ENCODE data around the gene OR6K2.

DNA sequence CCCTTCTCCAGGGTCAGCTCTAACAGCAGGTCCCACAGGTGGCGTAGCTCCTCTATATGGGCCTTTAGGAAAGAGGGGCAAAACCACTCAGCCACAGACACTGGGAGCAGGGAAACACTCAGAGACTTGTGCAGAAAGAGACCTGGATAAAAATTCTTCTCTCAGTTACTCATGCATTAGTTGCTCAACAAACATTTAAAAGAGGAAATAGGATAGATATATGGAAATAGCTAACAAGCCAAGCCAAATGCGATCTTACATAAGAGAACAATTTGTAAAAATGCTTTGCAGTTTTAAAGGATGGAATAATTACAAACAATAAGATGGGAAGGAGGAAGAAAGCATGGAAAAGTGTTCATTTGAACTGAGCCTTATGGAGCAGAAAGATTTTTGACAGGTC lies 18.8 kb downstream of the OR6K2 start:
- TF ChIP-seq IRF4 (IDR thresholded peaks at IDR 0.05; ENCODE audit: low read depth, low read length), result no peak
- TF ChIP-seq, protein P1, sequence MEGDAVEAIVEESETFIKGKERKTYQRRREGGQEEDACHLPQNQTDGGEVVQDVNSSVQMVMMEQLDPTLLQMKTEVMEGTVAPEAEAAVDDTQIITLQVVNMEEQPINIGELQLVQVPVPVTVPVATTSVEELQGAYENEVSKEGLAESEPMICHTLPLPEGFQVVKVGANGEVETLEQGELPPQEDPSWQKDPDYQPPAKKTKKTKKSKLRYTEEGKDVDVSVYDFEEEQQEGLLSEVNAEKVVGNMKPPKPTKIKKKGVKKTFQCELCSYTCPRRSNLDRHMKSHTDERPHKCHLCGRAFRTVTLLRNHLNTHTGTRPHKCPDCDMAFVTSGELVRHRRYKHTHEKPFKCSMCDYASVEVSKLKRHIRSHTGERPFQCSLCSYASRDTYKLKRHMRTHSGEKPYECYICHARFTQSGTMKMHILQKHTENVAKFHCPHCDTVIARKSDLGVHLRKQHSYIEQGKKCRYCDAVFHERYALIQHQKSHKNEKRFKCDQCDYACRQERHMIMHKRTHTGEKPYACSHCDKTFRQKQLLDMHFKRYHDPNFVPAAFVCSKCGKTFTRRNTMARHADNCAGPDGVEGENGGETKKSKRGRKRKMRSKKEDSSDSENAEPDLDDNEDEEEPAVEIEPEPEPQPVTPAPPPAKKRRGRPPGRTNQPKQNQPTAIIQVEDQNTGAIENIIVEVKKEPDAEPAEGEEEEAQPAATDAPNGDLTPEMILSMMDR (IDR thresholded peaks at IDR 0.05 in 2 of 3, conservative IDR thresholded peaks at IDR 0.05 in 1 of 3; ENCODE audit: control insufficient read depth in 2 of 3, extremely low read depth in 1 of 3, insufficient read depth in 1 of 3, low read depth in 3 of 3, low read length in 3 of 3), result no peak
- no peak for TF ChIP-seq ZBED1 (IDR thresholded peaks at IDR 0.05; ENCODE audit: borderline replicate concordance)
- no peak for TF ChIP-seq TAF1 (IDR thresholded peaks at IDR 0.05; ENCODE audit: borderline replicate concordance, low read depth, low read length)
- TF ChIP-seq, protein P2, sequence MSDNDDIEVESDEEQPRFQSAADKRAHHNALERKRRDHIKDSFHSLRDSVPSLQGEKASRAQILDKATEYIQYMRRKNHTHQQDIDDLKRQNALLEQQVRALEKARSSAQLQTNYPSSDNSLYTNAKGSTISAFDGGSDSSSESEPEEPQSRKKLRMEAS (IDR thresholded peaks at IDR 0.05; ENCODE audit: low read depth, low read length), result no peak
- TF ChIP-seq POLR2A (IDR thresholded peaks at IDR 0.05; ENCODE audit: low read depth, low read length), result no peak
- TF ChIP-seq YY1 (IDR thresholded peaks at IDR 0.05; ENCODE audit: low read depth, low read length), result no peak
